Measurements from ENCODE around the gene SIKE1.
"Not testable (repeated sequence)": the region's sequence is repeated elsewhere in the genome, so short reads cannot be mapped to it uniquely, and the experiment has no call there.

SIKE1 gene

GRCh38 chr1:114780344-114781226 is at the start of gene SIKE1:
Gene SIKE1 (minus strand): TSS chr1:114780685. CDS start chr1:114780607, 78 bp downstream.
- peak; percentile 85 to 92 for DNase-seq

GRCh38 chr1:114830075-114830474 is 49.6 kb upstream of the SIKE1 start:
- not testable (repeated sequence) for DNase-seq

GRCh38 chr1:114828251-114828650 is 47.8 kb upstream of the SIKE1 start:
- no peak for DNase-seq

- DNase-seq, result no peak
These were observed 41.5 kb upstream of the SIKE1 start for GRCh38 chr1:114821978-114822377.

DNA sequence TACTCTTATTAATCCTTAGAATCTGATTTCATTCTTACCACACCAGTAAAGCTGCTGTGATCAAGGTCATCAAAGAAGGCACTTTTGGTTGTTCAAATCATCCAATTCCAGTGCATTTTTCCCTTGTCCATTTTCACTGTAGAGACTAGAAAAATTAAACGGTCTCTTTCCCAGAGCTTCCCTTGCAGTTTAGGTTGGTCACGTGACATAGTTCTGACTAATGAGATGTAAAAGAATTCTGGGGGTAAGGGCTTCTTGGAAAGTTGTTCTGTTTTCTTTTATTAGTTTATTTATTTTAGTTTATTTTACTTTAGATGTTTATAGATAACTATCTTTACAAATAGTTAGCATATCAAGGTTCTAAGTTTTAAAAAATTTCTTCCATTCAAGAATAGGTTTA is 39.9 kb upstream of the SIKE1 start:
- DNase-seq, result no peak

DNA sequence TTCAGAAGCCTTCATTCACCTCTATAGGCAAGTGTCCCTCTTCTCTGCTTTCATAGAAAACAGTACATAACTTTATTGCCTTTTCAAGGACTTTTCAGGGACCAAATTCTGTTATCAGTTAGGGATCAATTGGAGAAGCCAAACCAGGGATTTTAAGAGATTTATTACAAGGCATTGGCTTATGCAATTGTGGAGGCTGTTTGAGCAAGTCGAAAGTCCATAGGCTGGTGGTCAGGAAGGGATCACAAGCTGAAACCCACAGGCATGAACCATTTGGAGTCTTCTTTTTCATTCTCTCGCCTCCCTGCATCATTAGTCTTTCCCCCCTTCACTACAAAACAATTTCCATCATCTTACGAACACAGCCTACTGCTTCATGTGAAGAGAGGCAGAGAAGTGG is 39.4 kb upstream of the SIKE1 start:
- DNase-seq, result no peak

DNA sequence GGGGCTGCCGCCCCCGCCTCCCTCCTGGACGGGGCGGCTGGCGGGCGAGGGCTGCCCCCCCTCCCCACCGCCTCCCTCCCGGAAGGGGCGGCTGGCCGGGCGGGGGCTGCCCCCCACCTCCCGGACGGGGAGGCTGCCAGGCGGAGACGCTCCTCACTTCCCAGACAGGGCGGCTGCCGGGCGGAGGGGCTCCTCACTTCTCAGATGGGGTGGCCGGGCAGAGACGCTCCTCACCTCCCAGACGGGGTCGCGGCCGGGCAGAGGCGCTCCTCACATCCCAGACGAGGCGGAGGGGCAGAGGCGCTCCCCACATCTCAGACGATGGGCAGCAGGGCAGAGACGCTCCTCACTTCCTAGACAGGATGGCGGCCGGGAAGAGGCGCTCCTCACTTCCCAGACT is 24.0 kb upstream of the SIKE1 start:
- DNase-seq, result not testable (repeated sequence)

DNA sequence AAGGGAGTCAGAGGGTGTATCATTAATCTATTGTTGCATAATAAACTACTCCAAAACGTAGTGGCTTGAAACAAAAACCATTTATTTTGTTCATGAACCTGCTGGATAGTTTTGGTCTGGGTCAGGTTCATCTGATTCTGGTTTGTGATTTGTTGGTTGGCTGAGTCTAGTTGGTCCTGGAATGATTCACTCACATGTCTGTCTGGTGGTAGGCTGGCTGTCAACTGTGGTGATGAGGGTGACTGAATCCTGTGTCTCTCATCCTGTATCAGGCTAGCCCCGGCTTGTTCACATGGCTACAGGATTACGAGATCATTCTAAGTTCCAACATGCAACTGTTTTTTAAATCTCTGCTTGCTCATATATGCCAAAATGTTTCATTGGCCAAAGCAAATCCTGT is 22.5 kb upstream of the SIKE1 start:
- no peak for DNase-seq

- no peak for DNase-seq
These were observed 13.6 kb upstream of the SIKE1 start for GRCh38 chr1:114794038-114794437.

- not testable (repeated sequence) for DNase-seq
These were observed 10.1 kb upstream of the SIKE1 start for GRCh38 chr1:114790581-114790980.

DNA sequence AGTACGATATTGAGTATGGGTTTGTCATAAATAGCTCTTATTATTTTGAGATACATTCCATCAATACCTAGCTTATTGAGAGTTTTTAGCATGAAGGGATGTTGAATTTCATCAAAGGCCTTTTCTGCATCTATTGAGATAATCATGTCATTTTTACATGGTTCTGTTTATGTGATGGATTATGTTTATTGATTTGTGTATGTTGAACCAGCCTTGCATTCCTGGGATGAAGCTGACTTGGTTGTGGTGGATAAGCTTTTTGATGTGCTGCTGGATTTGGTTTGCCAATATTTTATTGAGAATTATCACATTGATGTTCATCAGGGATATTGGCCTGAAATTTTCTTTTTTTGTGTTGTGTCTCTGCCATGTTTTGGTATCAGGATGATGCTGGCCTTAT is 6.0 kb upstream of the SIKE1 start:
- not testable (repeated sequence) for DNase-seq

GRCh38 chr1:114782476-114782875 is 2.0 kb upstream of the SIKE1 start:
- DNase-seq, result no peak

DNA sequence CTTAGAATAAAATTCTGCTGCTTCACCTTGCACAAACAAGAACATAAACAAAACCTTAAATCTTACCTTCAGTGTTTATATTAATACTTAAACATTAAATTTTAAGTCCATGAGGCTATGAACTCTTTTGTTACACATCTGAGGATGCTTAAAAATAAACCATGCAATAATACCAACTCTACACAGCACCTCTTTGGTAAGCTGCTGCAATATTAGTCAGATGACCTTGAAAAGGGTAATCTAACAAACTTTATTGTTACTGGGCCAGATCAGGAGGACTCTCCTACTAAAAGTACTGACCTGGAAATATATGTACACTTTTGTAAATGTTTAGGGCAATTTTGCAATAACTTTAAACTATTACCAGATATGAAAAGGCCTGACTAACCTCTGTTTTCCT is 763 bp downstream of the SIKE1 start:
- DNase-seq, result no peak

- not testable (repeated sequence) for DNase-seq
These were observed 3.8 kb downstream of the SIKE1 start for GRCh38 chr1:114776726-114777125.

- DNase-seq, result no peak
These were observed 8.5 kb downstream of the SIKE1 start for GRCh38 chr1:114771992-114772391.

GRCh38 chr1:114770989-114771388 is 9.5 kb downstream of the SIKE1 start:
- DNase-seq, result no peak

- no peak for DNase-seq
These were observed 15.8 kb downstream of the SIKE1 start for GRCh38 chr1:114764689-114765088.

DNA sequence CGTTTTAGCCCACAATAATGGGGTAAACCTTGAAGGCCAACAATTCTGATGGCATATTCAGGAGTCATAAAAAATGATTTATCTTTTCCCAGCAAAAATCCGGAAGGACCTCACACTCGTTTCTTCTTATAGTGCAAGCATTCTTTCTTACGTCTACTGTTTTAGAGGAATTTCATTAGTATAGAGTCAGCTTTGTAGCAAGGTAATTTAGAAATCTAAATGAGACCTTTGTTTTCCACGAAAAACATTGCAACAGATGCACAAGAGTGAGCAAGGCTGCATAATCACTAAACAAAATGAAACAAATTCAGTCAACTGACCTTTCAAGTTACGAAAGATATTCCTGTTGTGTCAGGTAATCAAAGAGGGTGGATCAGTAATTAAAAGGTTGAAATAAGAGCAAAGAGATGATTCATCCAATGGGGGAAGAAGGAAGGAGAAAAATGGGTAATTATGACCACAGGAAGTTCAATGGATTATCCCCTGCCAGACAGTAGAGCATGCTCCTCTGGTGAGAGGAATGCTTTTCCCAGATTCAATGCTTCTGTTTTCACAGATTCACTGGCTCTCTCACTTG is 22.1 kb downstream of the SIKE1 start:
- DNase-seq, result no peak

- DNase-seq, result peak; percentile 96 to 98
These were observed 22.8 kb downstream of the SIKE1 start, which contains the start of gene CSDE1 for GRCh38 chr1:114757455-114758255. Gene CSDE1 (minus strand): TSS chr1:114757984. CDS start chr1:114739890, 18,094 bp downstream.

DNA sequence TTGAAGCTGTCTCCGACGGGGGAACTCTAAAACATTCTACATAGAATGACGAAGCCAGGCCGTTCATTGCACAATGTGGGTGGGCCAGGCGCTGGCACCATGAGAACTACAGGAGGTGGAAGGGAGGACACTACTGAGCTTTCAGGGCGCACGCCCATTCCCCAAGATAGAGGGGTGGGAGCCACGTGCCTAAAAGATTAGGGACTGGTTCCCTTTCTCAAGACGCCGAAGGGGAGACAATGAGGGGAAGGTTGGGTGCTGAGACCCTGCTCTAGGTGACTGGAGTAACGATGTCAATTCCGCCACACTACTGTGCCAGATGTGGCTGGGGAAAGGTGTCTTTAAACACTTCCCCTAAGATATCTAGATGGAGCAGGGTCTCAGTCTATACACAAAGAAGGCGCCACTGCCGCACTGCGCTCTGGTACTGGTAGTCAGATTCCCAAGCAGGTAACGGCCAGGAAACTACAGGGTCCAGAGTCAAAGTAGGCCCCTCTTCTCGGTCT is 23.5 kb downstream of the SIKE1 start:
- no peak for DNase-seq

- no peak for DNase-seq
These were observed 24.2 kb downstream of the SIKE1 start for GRCh38 chr1:114756009-114756892.

All from NCI-H1930 (cell line).